Stimulated activated CD4-positive, alpha-beta T cell treated with anti-CD3 and anti-CD28 coated beads, Interleukin-2, amount 100 ng/mL, for 24 hours (primary cell): ENCODE measurements around the gene TBC1D10B.
"Not testable (repeated sequence)": the region's sequence is repeated elsewhere in the genome, so short reads cannot be mapped to it uniquely, and the experiment has no call there.

Experiments used
- DNase-seq, 2 donors: peaks; one replicate each; pipeline ENCODE4 v3.0.0-alpha.2; 2020

TBC1D10B gene

GRCh38 chr16:30324220-30324619 is 46.1 kb downstream of the TBC1D10B start:
- not testable (repeated sequence) for DNase-seq

GRCh38 chr16:30318647-30319046 is 51.6 kb downstream of the TBC1D10B start:
- DNase-seq = not testable (repeated sequence)

GRCh38 chr16:30310937-30311336 is 59.4 kb downstream of the TBC1D10B start:
- not testable (repeated sequence) for DNase-seq

GRCh38 chr16:30309255-30309654 is 61.0 kb downstream of the TBC1D10B start:
- not testable (repeated sequence) for DNase-seq
